ENCODE results near the gene OSBP2. TPM values are rescaled to one million over a fixed set of nuclear protein-coding genes. Genes with fewer than 3 reads are reported as not detected.

Gene OSBP2
- total and polyA plus RNA-seq, 10 of the 15 experiments (the other 5 are each of a cell fraction or from before 2014, with no cell fraction given) = 0.11 to 7.7 (median 3.6) TPM

- TF ChIP-seq, protein P1, sequence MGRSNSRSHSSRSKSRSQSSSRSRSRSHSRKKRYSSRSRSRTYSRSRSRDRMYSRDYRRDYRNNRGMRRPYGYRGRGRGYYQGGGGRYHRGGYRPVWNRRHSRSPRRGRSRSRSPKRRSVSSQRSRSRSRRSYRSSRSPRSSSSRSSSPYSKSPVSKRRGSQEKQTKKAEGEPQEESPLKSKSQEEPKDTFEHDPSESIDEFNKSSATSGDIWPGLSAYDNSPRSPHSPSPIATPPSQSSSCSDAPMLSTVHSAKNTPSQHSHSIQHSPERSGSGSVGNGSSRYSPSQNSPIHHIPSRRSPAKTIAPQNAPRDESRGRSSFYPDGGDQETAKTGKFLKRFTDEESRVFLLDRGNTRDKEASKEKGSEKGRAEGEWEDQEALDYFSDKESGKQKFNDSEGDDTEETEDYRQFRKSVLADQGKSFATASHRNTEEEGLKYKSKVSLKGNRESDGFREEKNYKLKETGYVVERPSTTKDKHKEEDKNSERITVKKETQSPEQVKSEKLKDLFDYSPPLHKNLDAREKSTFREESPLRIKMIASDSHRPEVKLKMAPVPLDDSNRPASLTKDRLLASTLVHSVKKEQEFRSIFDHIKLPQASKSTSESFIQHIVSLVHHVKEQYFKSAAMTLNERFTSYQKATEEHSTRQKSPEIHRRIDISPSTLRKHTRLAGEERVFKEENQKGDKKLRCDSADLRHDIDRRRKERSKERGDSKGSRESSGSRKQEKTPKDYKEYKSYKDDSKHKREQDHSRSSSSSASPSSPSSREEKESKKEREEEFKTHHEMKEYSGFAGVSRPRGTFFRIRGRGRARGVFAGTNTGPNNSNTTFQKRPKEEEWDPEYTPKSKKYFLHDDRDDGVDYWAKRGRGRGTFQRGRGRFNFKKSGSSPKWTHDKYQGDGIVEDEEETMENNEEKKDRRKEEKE (IDR thresholded peaks at IDR 0.05) = no peak
- TF ChIP-seq, protein P2, sequence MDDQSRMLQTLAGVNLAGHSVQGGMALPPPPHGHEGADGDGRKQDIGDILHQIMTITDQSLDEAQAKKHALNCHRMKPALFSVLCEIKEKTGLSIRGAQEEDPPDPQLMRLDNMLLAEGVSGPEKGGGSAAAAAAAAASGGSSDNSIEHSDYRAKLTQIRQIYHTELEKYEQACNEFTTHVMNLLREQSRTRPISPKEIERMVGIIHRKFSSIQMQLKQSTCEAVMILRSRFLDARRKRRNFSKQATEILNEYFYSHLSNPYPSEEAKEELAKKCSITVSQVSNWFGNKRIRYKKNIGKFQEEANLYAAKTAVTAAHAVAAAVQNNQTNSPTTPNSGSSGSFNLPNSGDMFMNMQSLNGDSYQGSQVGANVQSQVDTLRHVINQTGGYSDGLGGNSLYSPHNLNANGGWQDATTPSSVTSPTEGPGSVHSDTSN (IDR thresholded peaks at IDR 0.05; ENCODE audit: insufficient replicate concordance, low read depth, low read length) = no peak
- TF ChIP-seq CHD4 (IDR thresholded peaks at IDR 0.05) (no peak), HCFC1 (IDR thresholded peaks at IDR 0.05; ENCODE audit: low read length) (no peak), NFYA (IDR thresholded peaks at IDR 0.05; ENCODE audit: borderline replicate concordance, low read depth, low read length) (no peak), EZH2 (IDR thresholded peaks at IDR 0.05; ENCODE audit: borderline replicate concordance, control insufficient read depth, low read depth, low read length) (no peak), NRF1 (conservative IDR thresholded peaks at IDR 0.05; ENCODE audit: low read depth, low read length) (peak; percentile 84), MLLT1 (IDR thresholded peaks at IDR 0.05) (no peak), EP300 (IDR thresholded peaks at IDR 0.05; ENCODE audit: borderline replicate concordance in 1 of 2, control insufficient read depth in 1 of 2, low read depth in 2 of 2, low read length in 2 of 2) (no peak), ZBTB33 (IDR thresholded peaks at IDR 0.05) (no peak), CBX3 (IDR thresholded peaks at IDR 0.05; ENCODE audit: borderline replicate concordance, low read depth) (no peak), PAX8 (IDR thresholded peaks at IDR 0.05) (no peak), SREBF1 (IDR thresholded peaks at IDR 0.05; ENCODE audit: low read length) (no peak), ZZZ3 (IDR thresholded peaks at IDR 0.05; ENCODE audit: control insufficient read depth, insufficient read length, low read depth) (no peak), ATF3 (IDR thresholded peaks at IDR 0.05; ENCODE audit: borderline replicate concordance, extremely low read depth, low read depth, low read length) (no peak), MTA3 (IDR thresholded peaks at IDR 0.05; ENCODE audit: borderline replicate concordance, low read length) (no peak)
- TF ChIP-seq, protein P3, sequence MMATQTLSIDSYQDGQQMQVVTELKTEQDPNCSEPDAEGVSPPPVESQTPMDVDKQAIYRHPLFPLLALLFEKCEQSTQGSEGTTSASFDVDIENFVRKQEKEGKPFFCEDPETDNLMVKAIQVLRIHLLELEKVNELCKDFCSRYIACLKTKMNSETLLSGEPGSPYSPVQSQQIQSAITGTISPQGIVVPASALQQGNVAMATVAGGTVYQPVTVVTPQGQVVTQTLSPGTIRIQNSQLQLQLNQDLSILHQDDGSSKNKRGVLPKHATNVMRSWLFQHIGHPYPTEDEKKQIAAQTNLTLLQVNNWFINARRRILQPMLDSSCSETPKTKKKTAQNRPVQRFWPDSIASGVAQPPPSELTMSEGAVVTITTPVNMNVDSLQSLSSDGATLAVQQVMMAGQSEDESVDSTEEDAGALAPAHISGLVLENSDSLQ (IDR thresholded peaks at IDR 0.05) = no peak
- TF ChIP-seq, protein P4, sequence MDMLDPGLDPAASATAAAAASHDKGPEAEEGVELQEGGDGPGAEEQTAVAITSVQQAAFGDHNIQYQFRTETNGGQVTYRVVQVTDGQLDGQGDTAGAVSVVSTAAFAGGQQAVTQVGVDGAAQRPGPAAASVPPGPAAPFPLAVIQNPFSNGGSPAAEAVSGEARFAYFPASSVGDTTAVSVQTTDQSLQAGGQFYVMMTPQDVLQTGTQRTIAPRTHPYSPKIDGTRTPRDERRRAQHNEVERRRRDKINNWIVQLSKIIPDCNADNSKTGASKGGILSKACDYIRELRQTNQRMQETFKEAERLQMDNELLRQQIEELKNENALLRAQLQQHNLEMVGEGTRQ (IDR thresholded peaks at IDR 0.05; ENCODE audit: borderline replicate concordance, low read depth, low read length) = no peak
These were observed 26.9 kb upstream of the OSBP2 start, which contains the start of gene DUSP18 (continued) for GRCh38 chr22:30667494-30668385.
